Ovary (tissue), 9 donors: Measurements from ENCODE around the gene OXCT2. TPM values are rescaled to one million over a fixed set of nuclear protein-coding genes. Genes with fewer than 3 reads are reported as not detected.
A peak's percentile ranks its signal among the peaks of the same experiment; 100 is the strongest.

Experiments
- DNase-seq, 5 donors: peaks; one replicate each; pipeline ENCODE4 v3.0.0-alpha.2; 2019 to 2020
- H3K27ac ChIP-seq, 2 donors: fragments of 200-600 bp; one replicate each; pipeline versions ENCODE4 v1.5.1 to v1.8.0; 2019 to 2022
- H3K27me3 ChIP-seq: fragments of 200-600 bp; one replicate; pipeline ENCODE4 v1.8.0; 2022
- H3K36me3 ChIP-seq: fragments of 200-600 bp; sonication (generic); one replicate; pipeline ENCODE4 v1.5.1; 2019
- H3K4me1 ChIP-seq: one replicate; pipeline ENCODE4 v1.8.1; 2013; ENCODE audit warnings: mild to moderate bottlenecking, moderate library complexity; ENCODE audit not compliant: insufficient read depth
- H3K4me3 ChIP-seq: fragments of 200-600 bp; sonication (generic); one replicate; pipeline ENCODE4 v1.5.1; 2017
- H3K9me3 ChIP-seq, 2 donors: fragments of 200-600 bp in 1 of 2; sonication (generic) in 1 of 2; one replicate each; pipeline versions ENCODE4 v1.5.1 to v1.8.1; 2013 to 2019; ENCODE audit warnings: mild to moderate bottlenecking in 1 of 2, moderate library complexity in 1 of 2
- EP300 ChIP-seq: sonication (generic); formaldehyde crosslinking; IDR thresholded peaks from one replicate; pipeline ENCODE4 v1.6.1; 2017; ENCODE audit warnings: antibody characterized with exemption
- POLR2A ChIP-seq: fragments of 450-650 bp; IDR thresholded peaks from one replicate; pipeline ENCODE4 v1.6.1; 2017; ENCODE audit warnings: antibody characterized with exemption, mild to moderate bottlenecking, moderate library complexity
- whole genome bisulfite sequencing, 3 donors: extraction: QIAGEN DNeasy Blood & Tissue Kit in 1 of 3; methylation state at CpG; one replicate each; pipeline versions ENCODE4 v1.1.5 to v1.1.7; 2013 to 2017; 5-methylcytosine and 5-hydroxymethylcytosine counted together
- intact Hi-C, 4 donors: fragments of 100-400 bp; cut with DNase I; formaldehyde crosslinking; loops; one replicate each; pipeline versions ENCODE4 v1.11.0 to v1.15.1; 2022 to 2023
- polyA plus RNA-seq, 2 donors: library from polyadenylated mRNA; stranded (reverse); fragments of 200-250 nt in 1 of 2; fragments of 350-450 nt in 1 of 2; fragmentation: Illumina TruSeq in 1 of 2; extraction: RNeasy Lipid Tissue Mini Kit (QIAGEN cat#74804) in 1 of 2; gene quantifications; one replicate each; pipeline ENCODE4 v1.2.3, GENCODE V29; 2013 to 2014
- total RNA-seq, 7 donors: library from RNA; depleted of rRNA in 2 of 7; stranded (reverse); fragments of >200 nt in 2 of 7; fragmentation: NEBNext Ultra II Directional in 3 of 7; extraction: Animal tissue kit (Norgen Biotek cat#: 25700) in 3 of 7; gene quantifications; one replicate each; pipeline versions ENCODE4 v1.1.0 to v1.2.4, GENCODE V29; 2016 to 2023
- TF ChIP-seq, protein P1 (sequence below), 3 donors: fragments of 450-650 bp in 2 of 3; fragments of 200-600 bp in 1 of 3; IDR thresholded peaks; one replicate each; pipeline versions ENCODE4 v1.5.1 to v1.8.0; 2016 to 2022; ENCODE audit warnings: antibody characterized with exemption in 3 of 3, mild to moderate bottlenecking in 1 of 3
- donor health status: DM: no; HTN: no; CAD: no; lungs with moderate emphysema.
- donor health status: DM: no; HTN: no; CAD: no.
- donor health status: Bipolar disorder and iron deficiency.
- donor health status: DM: yes; HTN: yes; CAD: no.
- donor health status: DM: no; HTN: no; CAD: no.
- donor health status: DM: yes; HTN: yes; CAD: no.

OXCT2 gene
- total and polyA plus RNA-seq, 9 donors: 0.20 to 7.2 (median 2.4) TPM

DNA sequence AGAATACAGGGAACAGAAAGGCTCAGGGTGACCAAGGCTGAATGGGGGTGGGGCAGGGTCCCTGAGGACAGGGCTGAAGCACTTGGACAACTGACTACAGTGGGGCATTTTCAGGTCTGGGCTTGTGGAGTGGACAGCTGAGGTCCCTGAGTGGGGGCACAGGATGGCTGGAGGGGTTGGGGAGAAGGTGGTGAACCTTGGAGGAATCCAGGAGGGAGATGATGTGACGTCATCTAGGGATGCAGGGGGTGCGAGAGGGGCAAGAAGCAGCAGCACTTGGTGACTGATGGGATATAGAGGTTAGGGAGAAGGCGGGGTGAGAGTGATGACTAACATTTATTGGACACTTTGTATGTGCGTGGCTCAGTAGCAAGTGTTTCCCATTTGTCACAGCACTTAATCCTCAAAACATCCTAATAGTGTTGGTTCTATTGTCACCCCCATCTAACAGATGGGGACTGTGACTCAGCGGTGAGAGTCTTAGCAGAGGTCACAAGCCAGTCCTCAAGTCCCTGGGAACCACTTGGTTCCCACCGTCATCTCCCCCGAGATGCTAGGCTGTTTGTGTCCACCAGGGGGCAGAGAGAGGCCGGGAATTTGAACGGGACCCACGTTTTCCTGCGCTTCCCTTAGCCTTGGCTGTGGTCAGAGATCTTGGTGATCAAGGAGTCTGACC lies 45.4 kb upstream of the OXCT2 start:
- no peaks in the 10 kb centered on the region for H3K4me1 ChIP-seq
- DNase-seq: peak in 4 of 5 donors; percentile 41 to 69 (median 65)
- WGBS, 3 donors: 12 to 14% (median 13%) methylated on average over 11 of the region's 11 CpGs
- no peaks in the 10 kb centered on the region for H3K27me3 ChIP-seq
- intact Hi-C loops: loop anchor here (1.0 to 5.0 kb wide), 4 partner anchors 86 to 157 kb away; partner anchors contain the start of gene MYCL (in 2 of the 4)
- H3K27ac ChIP-seq: no peak overlapping the region
- H3K36me3 ChIP-seq: no peaks in the 10 kb centered on the region
- TF ChIP-seq, protein P1, sequence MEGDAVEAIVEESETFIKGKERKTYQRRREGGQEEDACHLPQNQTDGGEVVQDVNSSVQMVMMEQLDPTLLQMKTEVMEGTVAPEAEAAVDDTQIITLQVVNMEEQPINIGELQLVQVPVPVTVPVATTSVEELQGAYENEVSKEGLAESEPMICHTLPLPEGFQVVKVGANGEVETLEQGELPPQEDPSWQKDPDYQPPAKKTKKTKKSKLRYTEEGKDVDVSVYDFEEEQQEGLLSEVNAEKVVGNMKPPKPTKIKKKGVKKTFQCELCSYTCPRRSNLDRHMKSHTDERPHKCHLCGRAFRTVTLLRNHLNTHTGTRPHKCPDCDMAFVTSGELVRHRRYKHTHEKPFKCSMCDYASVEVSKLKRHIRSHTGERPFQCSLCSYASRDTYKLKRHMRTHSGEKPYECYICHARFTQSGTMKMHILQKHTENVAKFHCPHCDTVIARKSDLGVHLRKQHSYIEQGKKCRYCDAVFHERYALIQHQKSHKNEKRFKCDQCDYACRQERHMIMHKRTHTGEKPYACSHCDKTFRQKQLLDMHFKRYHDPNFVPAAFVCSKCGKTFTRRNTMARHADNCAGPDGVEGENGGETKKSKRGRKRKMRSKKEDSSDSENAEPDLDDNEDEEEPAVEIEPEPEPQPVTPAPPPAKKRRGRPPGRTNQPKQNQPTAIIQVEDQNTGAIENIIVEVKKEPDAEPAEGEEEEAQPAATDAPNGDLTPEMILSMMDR (IDR thresholded peaks at IDR 0.05): peak; percentile 36 to 90 (median 87)
- TF ChIP-seq POLR2A: no peak
- TF ChIP-seq EP300: no peak
- no peaks in the 10 kb centered on the region for H3K9me3 ChIP-seq
- no peak overlapping the region for H3K4me3 ChIP-seq

DNA sequence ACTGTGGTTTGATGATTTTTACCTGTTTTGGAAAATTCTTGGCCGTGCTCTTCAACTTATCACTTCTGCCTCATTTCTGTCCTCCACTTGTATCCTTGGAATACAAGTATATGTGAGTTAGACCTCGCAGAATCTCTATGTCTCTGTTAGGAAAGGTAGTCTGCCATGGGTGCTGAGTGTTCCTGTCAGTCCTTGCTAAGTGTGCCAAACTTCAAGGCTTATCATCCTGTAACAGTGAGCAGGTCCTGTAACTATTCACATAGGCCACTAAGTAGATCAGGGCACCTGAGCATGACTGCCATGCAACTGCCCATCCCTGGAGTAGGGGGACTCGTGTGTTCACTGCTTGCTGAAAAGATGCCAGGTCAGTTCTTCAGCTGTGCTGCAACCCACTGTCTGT lies 41.8 kb upstream of the OXCT2 start:
- no peaks in the 10 kb centered on the region for H3K9me3 ChIP-seq
- no peak for DNase-seq
- no peak for TF ChIP-seq EP300
- TF ChIP-seq, protein P1 (IDR thresholded peaks at IDR 0.05): no peak
- TF ChIP-seq POLR2A: no peak
- no peaks in the 10 kb centered on the region for H3K36me3 ChIP-seq
- 60 to 74% (median 66%) methylated on average over 3 of the region's 3 CpGs for WGBS, 3 donors
- no peaks in the 10 kb centered on the region for H3K27me3 ChIP-seq
- no peak overlapping the region for H3K27ac ChIP-seq
- intact Hi-C loops: no loop called here
- no peak overlapping the region for H3K4me3 ChIP-seq
- no peaks in the 10 kb centered on the region for H3K4me1 ChIP-seq

DNA sequence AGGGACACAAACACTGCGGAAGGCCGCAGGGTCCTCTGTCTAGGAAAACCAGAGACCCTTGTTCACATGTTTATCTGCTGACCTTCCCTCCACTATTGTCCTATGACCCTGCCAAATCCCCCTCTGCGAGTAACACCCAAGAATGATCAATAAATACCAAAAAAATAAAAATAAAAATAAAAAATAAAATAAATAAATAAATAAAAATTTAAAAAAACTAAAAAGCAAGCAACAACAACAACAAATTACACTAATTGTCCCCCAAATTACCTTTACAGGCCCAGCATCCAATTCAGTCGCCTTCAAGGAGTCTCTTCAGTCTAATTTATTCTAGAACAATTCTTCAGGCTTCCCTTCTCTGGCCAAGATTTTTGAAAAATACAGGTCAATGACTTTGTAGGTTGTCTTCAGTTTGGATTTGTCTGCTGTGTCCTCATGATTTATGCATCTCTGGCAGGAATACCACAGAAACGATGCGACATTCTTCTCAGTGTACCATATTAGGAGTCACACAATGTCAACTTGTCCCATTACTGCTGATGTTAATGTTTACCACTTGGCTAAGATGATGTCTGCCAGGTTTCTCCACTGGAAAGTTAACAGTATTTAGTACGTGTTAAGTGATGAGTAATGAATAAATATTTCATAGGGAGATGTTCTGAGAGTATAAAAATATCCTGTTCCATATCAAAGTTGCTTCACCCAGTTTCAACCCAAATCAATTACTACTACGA lies 37.8 kb upstream of the OXCT2 start:
- no peaks in the 10 kb centered on the region for H3K9me3 ChIP-seq
- no peaks in the 10 kb centered on the region for H3K36me3 ChIP-seq
- no peak for DNase-seq
- H3K4me1 ChIP-seq: no peaks in the 10 kb centered on the region
- H3K27me3 ChIP-seq: no peaks in the 10 kb centered on the region
- TF ChIP-seq POLR2A (no peak), EP300 (no peak)
- H3K27ac ChIP-seq: no peak overlapping the region
- H3K4me3 ChIP-seq: no peak overlapping the region
- 66 to 76% (median 68%) methylated on average over 6 to 8 of the region's 8 CpGs for WGBS, 3 donors
- intact Hi-C loops: no loop called here

DNA sequence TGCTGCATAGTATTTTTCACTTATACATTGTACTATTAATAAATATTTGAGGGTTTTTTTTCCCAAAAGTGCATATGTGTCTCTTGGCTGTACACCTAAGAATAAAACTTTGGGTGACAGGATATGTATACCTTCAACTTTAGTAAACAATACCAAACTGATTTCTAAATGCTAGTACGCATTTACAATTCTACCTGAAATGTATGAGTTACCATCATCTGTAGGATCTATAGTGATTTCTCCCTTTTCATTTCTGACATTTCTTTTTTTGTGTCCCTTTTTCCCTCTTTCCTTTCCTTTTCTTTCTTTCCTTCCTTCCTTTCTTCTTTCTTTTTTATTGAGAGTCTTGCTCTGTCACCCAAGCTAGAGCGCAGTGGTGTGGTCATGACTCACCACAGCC lies 34.2 kb upstream of the OXCT2 start:
- WGBS, 3 donors: 97 to 100% (median 97%) methylated on average over 2 of the region's 2 CpGs
- intact Hi-C loops: no loop called here
- no peak overlapping the region for H3K4me3 ChIP-seq

More for the DNA sequence above, 34.2 kb upstream of the OXCT2 start:
- H3K27me3 ChIP-seq: no peaks in the 10 kb centered on the region
- no peak for DNase-seq
- H3K36me3 ChIP-seq: no peaks in the 10 kb centered on the region
- TF ChIP-seq, protein P1 (IDR thresholded peaks at IDR 0.05): no peak
- no peak for TF ChIP-seq EP300
- no peak for TF ChIP-seq POLR2A
- no peaks in the 10 kb centered on the region for H3K9me3 ChIP-seq
- H3K4me1 ChIP-seq: no peaks in the 10 kb centered on the region
- no peak overlapping the region for H3K27ac ChIP-seq
